HUES48 (cell line): ENCODE measurements around the gene ADSS2.

Experiments
- H3K27ac ChIP-seq: one replicate; pipeline ENCODE4 v1.7.0; 2013; ENCODE audit warnings: low read depth, low read length, inconsistent platforms
- H3K27me3 ChIP-seq: 2 replicates; pipeline ENCODE4 v1.6.1; 2013; ENCODE audit warnings: mild to moderate bottlenecking, low read length; ENCODE audit not compliant: control insufficient read depth, insufficient read depth
- H3K36me3 ChIP-seq: 2 replicates; pipeline ENCODE4 v1.6.1; 2013; ENCODE audit warnings: low read length; ENCODE audit not compliant: control insufficient read depth, insufficient read depth
- H3K4me1 ChIP-seq: 2 replicates; pipeline ENCODE4 v1.6.1; 2013; ENCODE audit warnings: mild to moderate bottlenecking, low read length; ENCODE audit not compliant: control insufficient read depth, insufficient read depth
- H3K4me3 ChIP-seq: 2 replicates; pipeline ENCODE4 v1.5.1; 2013; ENCODE audit warnings: mild to moderate bottlenecking, low read depth, low read length
- H3K9ac ChIP-seq: 2 replicates; pipeline ENCODE4 v1.6.1; 2013; ENCODE audit warnings: mild to moderate bottlenecking, low read depth, low read length, moderate library complexity
- H3K9me3 ChIP-seq: 2 replicates; pipeline ENCODE4 v1.6.1; 2013; ENCODE audit warnings: low read length; ENCODE audit not compliant: control insufficient read depth, insufficient read depth

ADSS2 gene

DNA sequence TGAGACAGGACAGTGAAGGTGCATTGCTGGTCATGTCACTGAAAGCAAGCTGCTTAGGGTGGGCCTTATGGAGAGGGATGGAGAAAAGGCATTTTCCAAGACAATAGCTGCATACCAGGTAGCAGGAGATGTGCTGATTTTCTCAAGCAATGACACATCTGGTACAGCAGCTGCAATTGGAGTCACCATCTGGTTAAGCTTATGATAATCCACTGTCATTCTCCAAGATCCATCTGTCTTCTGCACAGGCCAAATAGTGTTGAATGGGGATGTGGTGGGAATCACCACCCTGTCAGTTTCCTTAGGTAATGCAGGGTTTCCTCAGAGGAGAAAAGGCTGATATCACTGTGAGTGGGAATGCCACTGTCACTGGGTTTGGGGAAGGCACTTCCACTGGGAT is 54.6 kb downstream of the ADSS2 start:
- H3K9me3 ChIP-seq, result no peaks in the 10 kb centered on the region
- no peaks in the 10 kb centered on the region for H3K27me3 ChIP-seq
- H3K9ac ChIP-seq, result no peak overlapping the region

DNA sequence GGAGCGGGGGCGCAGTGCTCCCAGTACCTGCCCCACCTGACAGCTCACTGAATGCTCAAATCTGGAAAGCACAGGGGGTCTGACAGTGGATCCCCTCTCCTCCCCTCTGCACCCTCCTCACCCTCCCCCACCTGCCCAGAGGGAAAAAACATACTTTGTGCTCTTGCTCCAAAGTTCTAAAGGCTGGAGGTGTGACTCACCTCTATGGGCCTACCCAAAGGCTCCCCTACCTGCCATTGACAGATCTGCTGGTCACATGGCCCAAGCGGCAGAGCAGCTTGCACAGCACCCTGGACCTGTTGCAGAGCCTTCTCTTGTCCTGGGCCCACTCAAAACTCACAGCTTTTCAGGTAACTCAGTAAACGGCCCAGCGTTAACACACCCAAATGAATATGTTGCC is 55.7 kb downstream of the ADSS2 start:
- Histone ChIP-seq H3K9ac (no peak overlapping the region), H3K4me3 (no peak overlapping the region), H3K27ac (no peak overlapping the region), H3K9me3 (no peaks in the 10 kb centered on the region), H3K4me1 (no peaks in the 10 kb centered on the region), H3K36me3 (peaks cover 1% of the 10 kb centered on the region; the same call in 1 of the 2 replicates), H3K27me3 (no peaks in the 10 kb centered on the region)

More for the DNA sequence above, 54.6 kb downstream of the ADSS2 start:
- H3K4me1 ChIP-seq, result no peaks in the 10 kb centered on the region
- H3K36me3 ChIP-seq, result peaks cover 12% of the 10 kb centered on the region
- no peak overlapping the region for H3K4me3 ChIP-seq
- H3K27ac ChIP-seq, result no peak overlapping the region

DNA sequence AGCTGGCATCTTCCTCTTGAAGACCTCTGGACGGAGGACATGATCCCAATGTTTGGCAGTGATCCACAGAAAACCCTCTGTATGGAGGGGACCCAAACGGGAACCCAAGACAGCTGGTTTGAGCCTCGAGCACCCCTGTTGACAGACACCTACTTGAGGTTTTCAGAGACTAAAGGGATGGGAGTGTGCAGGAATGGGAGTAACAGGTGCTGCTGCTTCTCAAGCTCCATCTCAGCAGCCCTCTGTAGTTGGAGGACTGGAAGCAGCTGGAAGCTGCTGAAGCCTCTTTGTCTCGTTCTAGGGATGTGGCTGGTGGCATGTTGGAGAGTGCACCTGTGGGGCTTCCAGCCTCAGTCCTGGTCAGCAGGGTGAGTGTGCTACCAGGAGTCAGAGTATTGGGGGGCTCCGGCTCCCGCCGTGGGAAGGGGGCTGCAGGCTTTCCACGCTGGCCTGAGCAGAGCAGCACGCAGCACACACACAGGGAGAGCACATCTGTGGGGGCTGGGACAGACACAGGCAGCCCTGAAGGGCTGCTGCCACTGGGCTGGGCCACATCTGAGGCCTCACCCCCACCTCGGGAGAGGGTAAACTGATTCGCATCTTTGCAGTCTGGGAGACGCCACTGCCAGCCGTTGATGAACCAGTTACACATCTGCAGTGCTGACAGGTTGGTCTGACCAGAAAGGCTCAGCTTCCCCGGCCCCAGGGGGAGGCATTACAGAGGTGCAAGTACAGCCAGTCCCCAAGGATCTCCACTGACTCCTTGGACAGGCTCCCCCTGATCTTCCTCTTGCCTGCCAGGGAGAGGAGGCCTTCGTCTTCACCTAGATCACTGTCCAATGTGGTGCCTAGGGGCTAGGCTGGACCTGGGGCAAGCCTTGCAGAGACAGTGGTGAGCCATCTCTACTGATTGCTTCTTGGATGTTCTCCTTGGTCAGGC is 56.6 kb downstream of the ADSS2 start:
- H3K27ac ChIP-seq, result no peak overlapping the region

DNA sequence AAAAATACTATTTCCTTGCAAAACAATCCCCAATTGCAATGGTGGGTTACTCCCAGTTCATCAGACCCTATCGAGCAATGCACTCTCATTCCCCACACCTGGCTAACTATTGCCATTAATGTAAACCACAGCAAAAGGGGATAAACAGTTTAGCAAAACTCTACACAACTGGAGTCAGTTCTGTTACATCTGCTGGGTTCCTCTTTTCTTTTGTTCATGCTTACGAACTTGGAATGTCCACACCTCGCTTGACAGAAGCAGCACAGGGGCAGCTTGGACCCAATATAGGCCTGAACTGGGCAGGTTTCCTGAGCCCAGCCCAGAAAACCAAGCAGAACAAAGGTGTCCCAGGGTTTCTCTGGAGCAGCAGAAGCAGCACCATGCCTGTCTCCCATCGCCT is 57.4 kb downstream of the ADSS2 start:
- H3K4me3 ChIP-seq, result no peak overlapping the region
- H3K27ac ChIP-seq, result no peak overlapping the region
- H3K9ac ChIP-seq, result no peak overlapping the region
- no peaks in the 10 kb centered on the region for H3K4me1 ChIP-seq
- no peaks in the 10 kb centered on the region for H3K27me3 ChIP-seq
- H3K9me3 ChIP-seq, result no peaks in the 10 kb centered on the region
- no peaks in the 10 kb centered on the region for H3K36me3 ChIP-seq

More for the DNA sequence above, 56.6 kb downstream of the ADSS2 start:
- H3K9ac ChIP-seq, result no peak overlapping the region
- no peaks in the 10 kb centered on the region for H3K4me1 ChIP-seq
- H3K4me3 ChIP-seq, result no peak overlapping the region
- no peaks in the 10 kb centered on the region for H3K27me3 ChIP-seq
- no peaks in the 10 kb centered on the region for H3K9me3 ChIP-seq
- H3K36me3 ChIP-seq, result no peaks in the 10 kb centered on the region

DNA sequence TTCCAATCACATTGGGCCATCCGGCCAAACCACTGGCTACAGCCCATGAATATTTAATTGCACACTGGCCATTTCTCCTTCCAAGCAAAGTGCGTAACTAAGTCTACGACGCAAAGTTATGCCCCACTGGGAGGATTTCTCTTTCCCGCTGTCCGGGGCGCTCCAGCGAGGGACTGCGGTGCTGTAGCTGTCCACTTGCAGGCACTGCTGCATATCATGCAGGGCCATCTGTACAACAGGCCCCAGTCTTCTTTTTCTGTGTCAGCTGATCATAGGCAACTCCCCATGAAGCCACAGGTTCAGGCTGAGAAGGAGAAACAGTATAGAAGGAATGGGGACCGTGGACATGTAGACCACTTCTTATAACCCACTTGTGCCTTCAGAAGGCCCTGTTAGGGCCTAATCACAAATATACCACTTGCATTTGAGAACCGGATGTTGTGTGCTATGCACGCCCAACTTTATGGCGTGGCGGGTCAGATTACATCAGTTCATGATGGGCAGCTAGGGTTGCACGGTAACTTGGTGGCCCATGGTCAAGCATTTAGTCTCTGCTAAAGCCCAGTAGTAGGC is 58.0 kb downstream of the ADSS2 start:
- H3K27me3 ChIP-seq, result no peaks in the 10 kb centered on the region
- no peak overlapping the region for H3K9ac ChIP-seq
- H3K4me1 ChIP-seq, result no peaks in the 10 kb centered on the region

DNA sequence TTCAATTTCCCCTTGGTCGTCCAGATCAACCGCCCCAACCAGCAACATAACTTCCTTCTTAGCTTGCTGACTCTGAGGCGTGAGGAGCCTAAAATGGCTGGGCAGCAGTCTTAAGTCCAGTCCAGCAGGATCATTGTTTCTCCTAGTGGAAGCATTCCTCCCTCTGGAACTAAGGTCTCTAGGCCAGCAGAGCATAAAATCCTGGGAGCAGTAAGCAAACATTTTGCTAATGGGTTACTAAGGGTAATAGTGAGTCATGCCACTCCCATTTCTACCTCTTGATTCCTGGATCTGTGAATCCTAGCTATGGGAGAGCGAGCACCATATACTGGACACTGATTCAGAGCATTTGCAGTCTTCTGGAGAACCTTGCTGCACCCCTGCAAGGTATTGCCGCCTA is 59.9 kb downstream of the ADSS2 start:
- no peaks in the 10 kb centered on the region for H3K9me3 ChIP-seq
- H3K36me3 ChIP-seq, result no peaks in the 10 kb centered on the region
- H3K4me3 ChIP-seq, result no peak overlapping the region
- H3K9ac ChIP-seq, result no peak overlapping the region
- H3K27me3 ChIP-seq, result no peaks in the 10 kb centered on the region
- no peaks in the 10 kb centered on the region for H3K4me1 ChIP-seq
- no peak overlapping the region for H3K27ac ChIP-seq

More for the DNA sequence above, 58.0 kb downstream of the ADSS2 start:
- Histone ChIP-seq H3K27ac (no peak overlapping the region), H3K9me3 (no peaks in the 10 kb centered on the region), H3K4me3 (no peak overlapping the region), H3K36me3 (no peaks in the 10 kb centered on the region)

DNA sequence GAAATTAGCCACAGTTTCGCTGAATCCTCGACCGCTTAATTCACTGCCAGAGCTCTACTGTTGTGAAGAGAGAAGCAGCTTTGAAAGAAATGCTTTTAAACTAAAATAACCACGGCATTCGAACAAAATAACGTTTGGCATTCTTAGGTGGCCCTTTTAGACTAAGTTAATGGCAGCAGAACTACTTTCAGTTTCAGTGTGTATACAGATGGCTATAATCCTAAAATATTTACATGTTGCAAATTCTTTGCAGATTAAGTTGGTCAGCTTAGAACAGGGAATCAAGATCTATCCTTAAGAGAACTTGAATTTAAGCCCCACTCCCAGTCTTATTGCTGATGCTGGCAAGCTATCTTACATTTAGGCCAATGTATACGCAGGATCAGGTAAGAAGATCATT is 62.7 kb downstream of the ADSS2 start:
- H3K9ac ChIP-seq, result no peak overlapping the region
- H3K36me3 ChIP-seq, result no peaks in the 10 kb centered on the region
- no peaks in the 10 kb centered on the region for H3K9me3 ChIP-seq
- H3K27ac ChIP-seq, result no peak overlapping the region
- H3K4me1 ChIP-seq, result no peaks in the 10 kb centered on the region
- H3K27me3 ChIP-seq, result no peaks in the 10 kb centered on the region
- H3K4me3 ChIP-seq, result no peak overlapping the region

DNA sequence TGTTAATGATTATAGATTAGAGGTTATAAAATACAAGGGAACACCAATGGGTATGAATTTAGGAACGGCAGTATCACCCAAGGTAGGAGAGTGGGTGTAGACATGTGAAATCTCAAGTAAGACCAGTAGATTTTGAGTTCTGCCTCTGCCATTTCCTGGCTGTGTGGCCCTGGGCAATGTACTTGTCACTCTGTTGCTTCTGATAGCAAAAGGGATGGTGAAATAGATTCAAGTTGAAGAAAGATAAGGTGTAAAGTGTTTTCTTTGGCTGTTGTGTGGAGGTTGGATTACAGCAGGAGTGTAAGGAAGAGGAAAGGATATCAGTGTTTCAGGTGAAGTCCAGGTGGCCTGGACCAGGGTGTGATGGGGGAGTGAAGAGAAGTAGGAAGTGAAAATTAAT is 64.3 kb downstream of the ADSS2 start:
- Histone ChIP-seq H3K4me1 (no peaks in the 10 kb centered on the region), H3K9ac (no peak overlapping the region), H3K4me3 (no peak overlapping the region), H3K9me3 (no peaks in the 10 kb centered on the region), H3K27ac (no peak overlapping the region), H3K36me3 (no peaks in the 10 kb centered on the region), H3K27me3 (no peaks in the 10 kb centered on the region)

DNA sequence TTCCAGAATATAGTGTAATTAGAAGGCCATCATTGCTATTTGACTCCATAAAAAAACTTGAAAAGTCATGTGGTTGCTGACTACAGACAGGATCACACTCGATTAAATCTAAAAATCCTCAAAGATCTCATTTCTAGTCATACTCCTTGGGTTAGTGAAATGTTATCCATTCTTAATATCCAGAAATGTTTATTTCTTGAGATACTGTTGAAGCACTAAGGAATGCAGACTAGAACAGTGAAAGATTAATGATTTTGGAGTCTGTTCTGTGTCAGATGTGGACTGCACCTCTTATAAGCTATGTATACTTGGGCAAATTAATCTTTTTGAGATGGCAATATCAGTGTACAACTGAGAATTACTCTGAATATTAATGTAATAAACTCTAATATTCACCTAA is 65.1 kb downstream of the ADSS2 start:
- Histone ChIP-seq H3K9me3 (no peaks in the 10 kb centered on the region), H3K4me3 (no peak overlapping the region), H3K36me3 (no peaks in the 10 kb centered on the region)

DNA sequence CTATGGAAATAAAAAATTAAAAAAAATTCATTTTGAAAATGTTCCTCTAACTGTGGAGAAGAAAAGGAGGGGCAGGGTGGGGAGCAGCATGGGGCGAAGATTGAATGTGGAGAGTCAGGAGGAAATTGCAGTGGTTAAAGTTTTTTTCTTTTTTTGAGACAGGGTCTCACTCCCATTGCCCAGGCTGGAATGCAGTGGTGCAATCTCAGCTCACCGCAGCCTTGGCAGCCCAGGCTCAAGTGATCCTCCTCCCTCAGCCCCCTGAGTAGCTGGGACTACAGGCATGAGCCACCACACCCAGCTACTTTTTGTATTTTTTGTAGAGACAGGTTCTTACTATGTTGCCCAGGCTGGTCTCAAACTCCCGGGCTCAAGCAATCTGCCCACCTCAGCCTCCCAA is 67.6 kb downstream of the ADSS2 start:
- Histone ChIP-seq H3K27ac (no peak overlapping the region), H3K36me3 (no peaks in the 10 kb centered on the region), H3K4me1 (no peaks in the 10 kb centered on the region), H3K4me3 (no peak overlapping the region), H3K27me3 (no peaks in the 10 kb centered on the region), H3K9me3 (no peaks in the 10 kb centered on the region), H3K9ac (no peak overlapping the region)

More for the DNA sequence above, 65.1 kb downstream of the ADSS2 start:
- no peaks in the 10 kb centered on the region for H3K27me3 ChIP-seq
- H3K4me1 ChIP-seq, result no peaks in the 10 kb centered on the region
- H3K9ac ChIP-seq, result no peak overlapping the region
- H3K27ac ChIP-seq, result no peak overlapping the region

DNA sequence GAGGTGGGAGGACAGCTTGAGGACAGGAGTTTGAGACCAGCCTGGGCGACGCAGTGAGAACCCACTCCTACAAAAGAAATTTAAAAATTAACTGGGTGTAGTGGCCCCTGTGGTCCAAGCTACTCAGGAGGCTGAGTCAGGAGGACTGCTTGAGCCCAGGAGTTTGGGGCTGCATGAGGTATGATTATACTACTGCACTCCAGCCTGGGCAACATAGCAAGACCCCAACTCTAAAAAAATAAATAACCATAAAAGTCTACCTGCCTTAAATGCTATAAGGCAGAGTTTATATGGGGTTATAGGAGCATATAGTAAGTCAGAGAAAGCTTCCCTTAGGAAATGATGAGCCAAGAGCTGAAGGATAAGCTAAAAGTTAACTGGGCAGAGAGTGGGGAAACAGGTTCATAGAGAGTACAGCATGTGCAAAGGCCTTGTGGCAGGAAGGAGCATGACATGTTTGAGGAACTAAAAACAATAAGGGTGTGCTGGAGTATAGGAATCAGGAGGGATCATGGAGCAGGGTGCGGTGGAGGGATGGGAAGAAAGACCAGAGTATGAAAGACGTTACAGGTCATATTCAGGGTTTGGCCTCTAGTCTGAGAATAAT is 68.3 kb downstream of the ADSS2 start:
- Histone ChIP-seq H3K36me3 (no peaks in the 10 kb centered on the region), H3K27ac (no peak overlapping the region), H3K4me1 (no peaks in the 10 kb centered on the region), H3K9ac (no peak overlapping the region), H3K9me3 (no peaks in the 10 kb centered on the region), H3K27me3 (no peaks in the 10 kb centered on the region), H3K4me3 (no peak overlapping the region)
